ENCODE data around the gene LUM. TPM values are rescaled to one million over a fixed set of nuclear protein-coding genes. Genes with fewer than 3 reads are reported as not detected.

LUM gene
- total RNA-seq, 1 experiment from 2014 or later, result 0.23 TPM

DNA sequence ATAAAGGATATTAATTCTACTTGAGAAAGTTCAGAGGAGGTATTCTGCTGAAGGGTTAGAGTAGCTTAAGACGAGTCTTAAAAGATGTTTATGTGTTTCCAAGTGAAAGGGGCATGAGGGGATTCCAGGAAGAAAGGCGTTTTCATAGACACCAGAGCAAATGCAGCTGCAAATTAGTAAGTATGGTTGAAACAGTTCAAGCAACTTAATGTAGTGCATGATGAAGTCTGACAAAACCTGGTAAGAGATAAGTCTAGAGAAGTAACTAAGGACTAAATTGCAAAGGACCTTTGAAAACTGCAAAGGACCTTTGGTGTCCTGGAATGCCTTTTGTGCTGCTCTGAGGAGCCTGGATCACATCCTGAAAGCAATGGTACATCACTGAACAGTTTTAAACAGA, 11.5 kb downstream of the LUM start:
- ChIA-PET POLR2A (no interaction called here), CTCF (no interaction called here)
- ATAC-seq (no peak), DNase-seq (ENCODE audit: low read depth, low spot score) (no peak)
- Histone ChIP-seq H3K9me3 (ENCODE audit: control insufficient read depth, insufficient read depth, low read depth, low read length) (no peaks in the 10 kb centered on the region), H3K36me3 (ENCODE audit: control insufficient read depth, insufficient read depth, low read length) (no peaks in the 10 kb centered on the region), H3K27me3 (ENCODE audit: control insufficient read depth, insufficient read depth, low read length) (no peaks in the 10 kb centered on the region), H3K4me3 (ENCODE audit: low read depth in 2 of 2, low read length in 2 of 2) (no peak overlapping the region), H3K27ac (ENCODE audit: low read length) (no peak overlapping the region), H3K4me1 (ENCODE audit: control insufficient read depth, insufficient read depth, low read length) (no peaks in the 10 kb centered on the region)
- no TSS peak for BruUV-seq (replicated peaks)
- in situ Hi-C loops (cut with HindIII; ENCODE audit: low pct_unique_long_range_greater_than_20kb, low sequenced_read_pairs) (no loop called here), intact Hi-C loops (cut with micrococcal nuclease; ENCODE audit: unreplicated experiment) (no loop called here)
- TF ChIP-seq, protein P1, sequence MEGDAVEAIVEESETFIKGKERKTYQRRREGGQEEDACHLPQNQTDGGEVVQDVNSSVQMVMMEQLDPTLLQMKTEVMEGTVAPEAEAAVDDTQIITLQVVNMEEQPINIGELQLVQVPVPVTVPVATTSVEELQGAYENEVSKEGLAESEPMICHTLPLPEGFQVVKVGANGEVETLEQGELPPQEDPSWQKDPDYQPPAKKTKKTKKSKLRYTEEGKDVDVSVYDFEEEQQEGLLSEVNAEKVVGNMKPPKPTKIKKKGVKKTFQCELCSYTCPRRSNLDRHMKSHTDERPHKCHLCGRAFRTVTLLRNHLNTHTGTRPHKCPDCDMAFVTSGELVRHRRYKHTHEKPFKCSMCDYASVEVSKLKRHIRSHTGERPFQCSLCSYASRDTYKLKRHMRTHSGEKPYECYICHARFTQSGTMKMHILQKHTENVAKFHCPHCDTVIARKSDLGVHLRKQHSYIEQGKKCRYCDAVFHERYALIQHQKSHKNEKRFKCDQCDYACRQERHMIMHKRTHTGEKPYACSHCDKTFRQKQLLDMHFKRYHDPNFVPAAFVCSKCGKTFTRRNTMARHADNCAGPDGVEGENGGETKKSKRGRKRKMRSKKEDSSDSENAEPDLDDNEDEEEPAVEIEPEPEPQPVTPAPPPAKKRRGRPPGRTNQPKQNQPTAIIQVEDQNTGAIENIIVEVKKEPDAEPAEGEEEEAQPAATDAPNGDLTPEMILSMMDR (IDR thresholded peaks at IDR 0.05), result no peak
- TF ChIP-seq POLR2AphosphoS5 (IDR thresholded peaks at IDR 0.05; ENCODE audit: low read depth, low read length) (no peak), TCF7L2 (IDR thresholded peaks at IDR 0.05; ENCODE audit: low read depth, low read length) (no peak), SIN3A (IDR thresholded peaks at IDR 0.05; ENCODE audit: borderline replicate concordance, insufficient read depth, low read depth, low read length) (no peak)
- TF ChIP-seq, protein P2, sequence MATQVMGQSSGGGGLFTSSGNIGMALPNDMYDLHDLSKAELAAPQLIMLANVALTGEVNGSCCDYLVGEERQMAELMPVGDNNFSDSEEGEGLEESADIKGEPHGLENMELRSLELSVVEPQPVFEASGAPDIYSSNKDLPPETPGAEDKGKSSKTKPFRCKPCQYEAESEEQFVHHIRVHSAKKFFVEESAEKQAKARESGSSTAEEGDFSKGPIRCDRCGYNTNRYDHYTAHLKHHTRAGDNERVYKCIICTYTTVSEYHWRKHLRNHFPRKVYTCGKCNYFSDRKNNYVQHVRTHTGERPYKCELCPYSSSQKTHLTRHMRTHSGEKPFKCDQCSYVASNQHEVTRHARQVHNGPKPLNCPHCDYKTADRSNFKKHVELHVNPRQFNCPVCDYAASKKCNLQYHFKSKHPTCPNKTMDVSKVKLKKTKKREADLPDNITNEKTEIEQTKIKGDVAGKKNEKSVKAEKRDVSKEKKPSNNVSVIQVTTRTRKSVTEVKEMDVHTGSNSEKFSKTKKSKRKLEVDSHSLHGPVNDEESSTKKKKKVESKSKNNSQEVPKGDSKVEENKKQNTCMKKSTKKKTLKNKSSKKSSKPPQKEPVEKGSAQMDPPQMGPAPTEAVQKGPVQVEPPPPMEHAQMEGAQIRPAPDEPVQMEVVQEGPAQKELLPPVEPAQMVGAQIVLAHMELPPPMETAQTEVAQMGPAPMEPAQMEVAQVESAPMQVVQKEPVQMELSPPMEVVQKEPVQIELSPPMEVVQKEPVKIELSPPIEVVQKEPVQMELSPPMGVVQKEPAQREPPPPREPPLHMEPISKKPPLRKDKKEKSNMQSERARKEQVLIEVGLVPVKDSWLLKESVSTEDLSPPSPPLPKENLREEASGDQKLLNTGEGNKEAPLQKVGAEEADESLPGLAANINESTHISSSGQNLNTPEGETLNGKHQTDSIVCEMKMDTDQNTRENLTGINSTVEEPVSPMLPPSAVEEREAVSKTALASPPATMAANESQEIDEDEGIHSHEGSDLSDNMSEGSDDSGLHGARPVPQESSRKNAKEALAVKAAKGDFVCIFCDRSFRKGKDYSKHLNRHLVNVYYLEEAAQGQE (IDR thresholded peaks at IDR 0.05; ENCODE audit: insufficient read depth in 1 of 2, low read depth in 2 of 2, low read length in 1 of 2), result no peak

DNA sequence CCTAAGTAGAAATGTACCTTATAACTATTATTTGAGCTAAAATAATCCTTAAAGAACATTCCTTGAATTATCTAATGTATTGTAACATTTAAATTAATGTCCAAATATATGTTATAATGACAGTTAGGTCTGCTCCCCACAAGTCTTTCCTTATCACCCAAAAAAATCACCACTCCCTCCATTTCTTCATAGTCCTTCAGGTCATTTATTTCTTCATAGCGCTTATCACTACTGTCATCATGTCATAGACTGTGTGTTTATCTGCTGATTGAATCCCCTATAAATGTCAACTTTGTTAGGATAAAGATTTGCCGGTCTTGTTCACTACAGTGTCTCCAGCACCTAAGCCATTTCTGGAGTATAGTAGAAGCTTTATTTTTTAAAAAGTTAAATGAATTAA, 12.0 kb downstream of the LUM start:
- Histone ChIP-seq H3K36me3 (ENCODE audit: control insufficient read depth, insufficient read depth, low read length) (no peaks in the 10 kb centered on the region), H3K4me3 (ENCODE audit: low read depth in 2 of 2, low read length in 2 of 2) (no peak overlapping the region), H3K27me3 (ENCODE audit: control insufficient read depth, insufficient read depth, low read length) (no peaks in the 10 kb centered on the region), H3K4me1 (ENCODE audit: control insufficient read depth, insufficient read depth, low read length) (no peaks in the 10 kb centered on the region), H3K9me3 (ENCODE audit: control insufficient read depth, insufficient read depth, low read depth, low read length) (no peaks in the 10 kb centered on the region), H3K27ac (ENCODE audit: low read length) (no peak overlapping the region)
- TF ChIP-seq, protein P1 (IDR thresholded peaks at IDR 0.05), result no peak
- TF ChIP-seq POLR2AphosphoS5 (IDR thresholded peaks at IDR 0.05; ENCODE audit: low read depth, low read length) (no peak), SIN3A (IDR thresholded peaks at IDR 0.05; ENCODE audit: borderline replicate concordance, insufficient read depth, low read depth, low read length) (no peak), TCF7L2 (IDR thresholded peaks at IDR 0.05; ENCODE audit: low read depth, low read length) (no peak)
- TF ChIP-seq, protein P2 (IDR thresholded peaks at IDR 0.05; ENCODE audit: insufficient read depth in 1 of 2, low read depth in 2 of 2, low read length in 1 of 2), result no peak
- POLR2A ChIA-PET, result no interaction called here
- CTCF ChIA-PET, result no interaction called here
- in situ Hi-C loops (cut with HindIII; ENCODE audit: low pct_unique_long_range_greater_than_20kb, low sequenced_read_pairs) (no loop called here), intact Hi-C loops (cut with micrococcal nuclease; ENCODE audit: unreplicated experiment) (no loop called here)
- ATAC-seq, result no peak
- DNase-seq (ENCODE audit: low read depth, low spot score), result no peak
- BruUV-seq (replicated peaks), result no TSS peak

All from Panc1 (cell line).